GM19452 (cell line): Measurements from ENCODE around the gene AGR2.
"Not testable (repeated sequence)": the region's sequence is repeated elsewhere in the genome, so short reads cannot be mapped to it uniquely, and the experiment has no call there.

ENCODE experiments used
- ATAC-seq: cut with Tn5 transposase; IDR thresholded peaks from one replicate; pipeline ENCODE4 v1.9.1; 2021; ENCODE audit not compliant: unreplicated experiment

AGR2 gene

DNA sequence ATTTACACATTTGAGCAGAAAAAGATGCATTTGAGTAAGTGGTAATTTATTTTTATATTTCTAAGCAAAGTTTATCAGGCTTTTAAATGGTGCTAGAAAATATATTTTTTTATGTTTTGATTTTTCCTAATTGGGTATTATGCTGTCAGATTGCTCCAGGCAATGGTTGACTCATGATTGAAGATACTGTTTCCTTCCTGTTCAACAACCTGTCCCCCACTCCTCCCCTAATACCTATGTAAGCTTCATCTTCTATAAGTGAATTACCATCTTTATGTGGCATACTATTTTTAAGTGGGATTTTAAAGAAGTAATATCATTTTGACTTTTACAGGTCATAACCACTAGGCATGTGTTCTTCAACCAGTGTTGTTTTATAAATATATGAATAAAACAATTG, 29.8 kb downstream of the AGR2 start:
- ATAC-seq: no peak

DNA sequence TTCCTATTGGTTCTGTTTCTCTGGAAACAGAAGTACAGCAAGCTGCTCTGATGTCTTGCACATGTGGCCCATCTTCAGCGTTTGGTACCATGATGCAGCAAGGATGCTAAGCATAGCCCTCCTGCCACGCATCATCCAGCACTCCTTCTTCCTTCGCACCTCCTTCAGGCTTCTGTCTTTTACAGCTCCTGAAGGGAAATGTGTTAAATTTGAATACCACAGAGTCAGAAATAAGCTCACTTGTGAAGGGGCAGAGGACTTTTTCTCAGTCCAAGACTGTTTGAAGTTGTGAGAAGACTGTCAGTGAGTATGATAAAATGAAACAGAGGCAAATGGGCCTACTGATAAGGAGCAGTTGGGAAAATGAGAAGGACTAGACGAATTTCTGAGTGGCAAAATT, 30.5 kb downstream of the AGR2 start:
- no peak for ATAC-seq

DNA sequence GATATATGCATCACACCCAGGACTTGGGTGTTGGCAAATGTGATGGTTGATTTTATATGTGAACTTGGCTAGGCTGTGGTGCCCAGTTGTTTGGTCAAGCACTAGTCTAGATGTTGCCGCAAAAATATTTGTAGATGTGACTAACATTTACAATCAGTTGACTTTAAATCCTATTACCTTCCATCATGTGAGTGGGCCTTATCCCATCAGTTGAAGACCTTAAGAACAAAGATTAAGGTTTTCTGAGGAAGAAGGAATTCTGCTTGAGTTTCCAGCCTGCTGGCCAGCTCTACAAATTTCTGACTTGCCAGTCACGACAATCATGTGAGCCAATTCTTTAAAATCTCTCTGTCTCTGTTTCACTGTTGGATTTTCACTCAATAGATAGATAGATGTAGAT, 30.9 kb downstream of the AGR2 start:
- ATAC-seq: no peak

DNA sequence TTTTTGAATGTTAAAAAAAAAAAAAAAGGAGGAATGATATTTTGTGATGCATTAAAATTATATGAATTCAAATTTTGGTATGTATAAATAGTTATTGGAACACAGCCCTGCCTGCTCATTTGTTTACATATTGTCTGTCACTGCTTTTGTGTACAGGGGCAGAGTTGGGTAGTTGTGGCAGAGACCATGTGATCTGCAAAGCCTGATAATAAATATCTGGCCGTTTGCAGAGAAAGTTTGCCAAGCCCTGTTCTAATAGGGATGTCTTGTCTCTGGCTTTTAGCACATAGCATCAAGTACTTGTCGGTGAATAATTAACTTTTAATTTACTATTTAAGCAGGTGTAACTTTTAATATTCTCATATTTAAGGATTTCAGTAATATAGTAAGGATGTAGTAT, 31.5 kb downstream of the AGR2 start:
- no peak for ATAC-seq

DNA sequence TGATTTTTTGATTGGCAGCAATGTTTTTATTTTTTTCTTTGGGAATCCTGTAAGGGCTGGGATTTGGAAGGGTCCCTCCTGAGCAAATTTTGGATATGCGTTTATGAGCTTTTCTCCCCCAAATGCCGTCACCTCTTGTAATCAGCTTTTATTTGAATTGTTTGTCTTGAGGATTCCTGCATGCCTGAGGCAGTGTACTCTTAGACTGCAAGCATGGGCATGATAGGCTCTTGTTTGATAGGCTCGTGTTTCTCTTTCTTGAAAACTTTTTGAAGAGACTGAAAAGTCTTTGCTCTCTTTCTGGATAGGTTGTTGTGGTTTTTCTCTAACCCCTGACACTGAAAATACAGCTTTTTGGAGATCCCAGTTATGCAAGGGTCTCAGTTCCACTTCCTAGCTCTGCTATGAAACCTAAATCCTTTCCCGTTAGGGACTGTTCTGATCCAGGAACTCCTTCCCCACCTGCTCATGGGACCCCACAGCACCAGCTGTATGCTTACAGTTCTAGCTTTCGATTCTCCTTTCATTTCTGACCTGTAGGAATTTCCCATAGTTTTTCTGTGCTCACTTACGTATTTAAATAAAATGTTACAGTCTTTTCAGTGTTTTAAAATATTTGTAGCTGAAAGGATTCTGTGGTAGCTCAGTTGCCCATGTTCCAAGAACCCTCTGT, 34.0 kb downstream of the AGR2 start:
- no peak for ATAC-seq

DNA sequence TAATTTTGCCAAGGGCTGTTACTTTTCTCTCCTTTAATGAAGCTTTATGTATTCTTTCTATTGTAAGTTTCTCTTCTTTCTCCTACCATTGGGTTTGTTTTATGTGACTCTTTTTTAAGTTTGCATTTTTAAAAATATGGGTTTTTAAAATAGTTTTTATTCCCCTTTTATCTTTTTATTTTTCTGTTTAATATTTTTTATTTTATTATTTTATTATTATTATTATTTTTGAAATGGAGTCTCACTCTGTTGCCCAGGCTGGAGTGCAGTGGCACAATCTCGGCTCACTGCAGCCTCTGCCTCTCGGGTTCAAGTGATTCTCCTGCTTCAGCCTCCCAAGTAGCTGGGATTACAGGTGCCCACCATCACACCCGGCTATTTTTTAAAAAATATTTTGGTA, 34.8 kb downstream of the AGR2 start:
- not testable (repeated sequence) for ATAC-seq

DNA sequence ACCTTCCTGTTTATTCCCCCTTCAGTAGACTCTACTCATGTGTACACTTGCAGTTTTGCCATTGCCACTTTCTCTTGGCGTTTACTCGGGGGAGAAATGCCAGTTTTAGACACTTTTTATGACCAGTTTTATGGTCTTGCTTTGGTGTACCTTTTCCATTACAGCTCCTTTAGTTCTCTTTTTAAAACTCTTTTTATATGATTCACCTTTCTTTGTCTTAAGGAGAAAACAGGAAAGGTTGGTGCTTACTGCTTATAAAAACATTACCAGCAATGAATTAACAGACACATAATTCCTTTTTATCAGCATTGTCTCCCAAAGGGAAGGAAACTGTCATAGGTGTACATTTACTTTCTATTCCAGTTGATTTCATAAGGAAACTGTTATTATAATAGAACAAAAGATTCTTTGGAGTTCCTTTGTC, 39.4 kb downstream of the AGR2 start:
- ATAC-seq: no peak

DNA sequence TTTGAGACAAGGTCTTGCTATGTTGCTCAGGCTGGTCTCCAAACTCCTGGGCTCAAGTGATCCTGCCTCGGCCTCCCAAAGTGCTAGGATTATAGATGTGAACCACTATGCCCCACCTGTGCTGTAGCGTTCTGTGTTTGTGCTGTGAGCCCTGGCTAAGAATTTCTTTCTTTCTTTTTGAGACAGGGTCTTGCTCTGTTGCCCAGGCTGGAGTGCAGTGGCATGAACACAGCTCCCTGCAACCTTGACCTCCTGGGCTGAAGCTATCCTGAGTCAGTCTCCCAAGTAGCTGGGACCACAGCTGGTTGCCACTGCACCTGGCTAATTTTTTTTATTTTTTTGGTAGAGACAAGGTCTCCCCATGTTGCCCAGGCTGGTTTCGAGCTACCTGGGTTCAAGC, 39.9 kb downstream of the AGR2 start:
- no peak for ATAC-seq

DNA sequence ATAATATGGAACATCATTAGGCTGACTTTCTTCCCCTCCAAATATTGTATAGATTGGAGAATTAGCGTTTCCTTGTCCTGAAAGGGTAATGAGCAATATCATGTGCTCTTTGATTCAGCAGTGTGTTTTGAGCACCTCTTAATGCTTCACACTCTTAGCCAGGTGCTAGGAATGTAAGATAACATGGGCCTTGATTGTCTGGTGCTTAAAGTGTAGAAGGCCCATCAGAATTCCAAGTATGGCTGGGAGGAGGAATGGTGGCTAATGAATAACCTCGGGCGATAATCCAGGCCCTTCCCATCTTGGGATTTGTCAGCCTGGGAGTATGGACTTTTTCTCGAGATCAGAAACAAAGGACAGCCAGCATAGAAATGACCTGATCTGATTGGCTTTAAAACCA, 42.6 kb downstream of the AGR2 start:
- ATAC-seq: no peak

DNA sequence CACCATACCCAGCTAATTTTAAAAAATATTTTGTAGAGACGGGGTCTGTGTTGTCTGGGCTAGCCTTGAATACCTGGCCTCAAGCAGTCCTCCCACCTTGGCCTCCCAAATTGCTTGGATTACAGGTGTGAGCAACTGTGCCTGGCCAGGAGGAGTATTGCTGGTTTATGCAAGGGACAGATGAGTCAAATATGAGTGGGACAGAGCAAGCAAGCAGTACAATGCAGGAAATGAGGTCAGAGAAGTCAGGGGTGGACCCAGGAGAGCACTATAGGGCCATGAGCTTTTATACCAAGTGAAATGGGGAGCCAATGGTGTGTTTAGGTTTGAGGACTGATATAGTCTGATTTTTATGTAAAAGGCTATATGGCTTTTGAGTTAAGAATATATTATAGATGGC, 45.0 kb downstream of the AGR2 start:
- no peak for ATAC-seq

DNA sequence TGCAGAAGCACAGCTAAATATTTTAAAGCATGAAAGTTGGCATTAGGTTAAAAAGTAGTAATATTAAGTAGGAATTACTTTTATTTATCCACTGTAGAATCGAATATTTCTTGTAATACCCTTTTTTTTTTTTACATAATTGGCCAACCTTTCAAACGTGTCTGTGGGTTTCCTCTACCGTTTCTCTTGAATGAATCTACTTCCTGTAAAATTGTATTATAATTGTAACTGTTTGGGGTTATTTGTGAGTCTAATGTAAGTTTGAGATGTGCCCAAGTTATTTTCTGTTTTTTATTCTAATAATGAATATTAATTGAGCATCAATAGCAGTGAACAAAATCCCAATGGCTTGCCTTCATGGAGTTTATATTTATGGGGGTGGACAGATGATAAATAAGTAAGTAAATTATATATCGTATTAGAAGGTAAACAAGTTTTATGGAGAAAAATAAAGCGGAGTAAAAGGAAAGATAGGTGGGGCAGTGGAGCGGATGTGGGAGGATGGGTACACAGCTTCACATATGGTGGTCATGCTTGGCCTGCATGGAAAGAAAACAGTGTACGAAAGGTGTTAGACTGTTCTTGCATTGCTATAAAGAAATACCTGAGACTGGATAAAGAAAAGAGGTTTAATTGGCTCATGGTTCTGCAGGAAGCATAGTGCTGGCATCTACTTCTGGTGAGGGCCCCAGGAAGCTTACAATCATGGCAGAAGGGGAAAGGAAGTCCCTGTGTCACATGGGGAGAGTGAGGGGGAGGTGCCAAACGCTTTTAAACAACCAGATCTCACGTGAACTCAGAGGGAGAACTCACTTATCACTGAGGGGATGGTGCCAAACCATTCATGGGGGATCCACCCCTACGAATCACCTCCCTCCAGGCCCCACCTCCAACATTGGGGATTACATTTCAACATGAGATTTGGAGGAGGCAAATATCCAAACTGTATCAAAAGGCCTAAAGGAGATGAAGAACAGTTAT, 45.9 kb downstream of the AGR2 start:
- no peak for ATAC-seq

DNA sequence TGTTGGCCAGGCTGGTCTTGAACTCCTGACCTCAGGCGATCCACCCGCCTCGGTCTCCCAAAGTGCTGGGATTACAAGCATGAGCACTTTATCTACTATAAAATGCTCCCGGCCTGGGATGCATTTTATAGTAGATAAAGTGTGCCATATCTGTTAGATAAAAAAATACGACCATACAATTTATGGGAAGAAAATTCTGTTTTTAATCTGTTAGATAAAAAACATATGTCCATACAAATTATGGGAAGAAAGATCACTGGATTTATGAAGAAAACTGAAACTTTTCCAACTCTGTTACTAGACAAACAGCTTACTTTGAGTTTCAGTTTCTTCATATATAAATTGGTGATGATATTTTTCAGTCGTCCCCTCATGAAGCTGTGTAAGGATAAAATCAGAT, 46.8 kb downstream of the AGR2 start:
- ATAC-seq: no peak

DNA sequence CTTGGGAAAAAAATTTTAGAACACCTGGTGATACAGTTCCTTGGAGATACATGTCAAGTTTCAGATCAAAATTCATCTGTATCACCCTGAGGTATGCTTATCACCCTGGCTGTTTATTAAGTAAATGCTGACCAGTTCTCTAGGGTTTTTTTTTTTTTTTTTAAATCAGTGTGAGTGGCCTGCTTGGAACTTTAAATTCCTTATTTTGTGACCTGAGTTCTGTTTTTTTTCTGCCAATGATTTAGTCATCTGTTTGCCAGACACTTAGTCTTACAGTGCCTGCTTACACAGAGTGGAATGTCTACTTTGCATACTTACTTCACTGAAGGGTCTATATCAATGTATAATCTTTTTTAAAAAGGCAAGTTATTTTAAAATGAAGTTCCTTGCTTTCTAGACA, 49.4 kb downstream of the AGR2 start:
- no peak for ATAC-seq

DNA sequence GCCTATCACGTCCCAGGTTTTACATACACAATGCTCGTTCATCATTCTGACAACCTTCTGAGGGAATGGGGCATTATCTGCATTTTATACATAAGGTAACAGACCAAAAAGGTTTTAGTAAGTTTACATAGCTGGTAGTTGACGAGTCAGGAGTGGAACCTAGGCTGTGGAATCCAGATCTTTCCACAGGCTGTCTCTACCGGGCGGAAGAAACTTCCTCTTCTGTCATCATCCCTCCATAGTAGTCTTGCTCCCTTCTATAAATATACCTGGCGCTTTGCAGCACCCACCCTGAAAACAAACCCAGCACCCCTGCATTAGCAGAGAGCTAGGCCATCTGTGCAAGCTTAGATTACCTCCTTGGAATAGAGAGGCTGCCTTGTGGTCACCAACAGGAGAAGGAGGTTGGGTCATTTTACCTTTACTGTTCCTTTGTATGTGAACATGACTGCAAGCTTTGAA, 49.9 kb downstream of the AGR2 start:
- no peak for ATAC-seq

DNA sequence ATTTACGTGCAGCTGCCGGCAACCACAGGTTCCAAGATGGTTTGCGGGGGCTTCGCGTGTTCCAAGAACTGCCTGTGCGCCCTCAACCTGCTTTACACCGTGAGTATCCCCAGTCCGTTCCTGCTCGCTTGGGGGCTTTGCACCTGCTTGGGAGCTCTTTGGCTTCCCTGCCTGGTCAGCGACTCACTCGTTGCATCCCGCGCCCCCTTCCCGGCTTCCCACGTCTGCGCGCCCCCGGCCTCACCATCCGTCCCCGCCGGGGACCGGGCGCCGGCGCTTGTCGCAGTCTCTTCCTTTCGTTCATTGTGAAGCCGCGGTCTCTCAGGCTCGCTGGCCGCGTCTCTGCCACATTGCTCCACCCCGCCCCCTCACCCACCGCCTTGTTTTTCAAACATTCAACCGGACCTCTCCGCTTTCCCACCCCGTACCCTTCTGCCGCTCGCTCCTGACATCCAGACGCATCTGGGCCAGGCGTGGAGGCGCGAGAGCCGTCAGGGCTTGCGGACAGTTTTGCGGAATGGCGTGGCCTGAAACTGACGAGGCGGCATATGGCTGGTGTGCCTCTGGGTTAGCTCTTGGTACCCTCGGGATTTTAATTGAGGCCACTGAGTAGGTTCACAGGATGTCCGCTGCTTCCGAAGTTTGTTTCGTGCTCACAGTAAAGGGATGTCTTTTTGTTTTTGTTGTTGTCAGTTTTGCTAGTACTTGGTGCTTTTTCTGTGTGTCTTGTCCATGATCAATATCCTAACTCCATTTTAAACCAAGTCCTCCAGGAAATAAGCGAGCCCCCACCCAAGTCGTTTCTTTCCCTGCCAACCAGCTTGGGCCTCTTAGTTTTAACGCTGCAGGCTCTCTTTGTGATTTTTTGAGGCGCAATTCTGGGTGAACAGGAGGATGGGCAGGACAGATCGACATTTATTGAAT, 50.6 kb downstream of the AGR2 start:
- no peak for ATAC-seq

DNA sequence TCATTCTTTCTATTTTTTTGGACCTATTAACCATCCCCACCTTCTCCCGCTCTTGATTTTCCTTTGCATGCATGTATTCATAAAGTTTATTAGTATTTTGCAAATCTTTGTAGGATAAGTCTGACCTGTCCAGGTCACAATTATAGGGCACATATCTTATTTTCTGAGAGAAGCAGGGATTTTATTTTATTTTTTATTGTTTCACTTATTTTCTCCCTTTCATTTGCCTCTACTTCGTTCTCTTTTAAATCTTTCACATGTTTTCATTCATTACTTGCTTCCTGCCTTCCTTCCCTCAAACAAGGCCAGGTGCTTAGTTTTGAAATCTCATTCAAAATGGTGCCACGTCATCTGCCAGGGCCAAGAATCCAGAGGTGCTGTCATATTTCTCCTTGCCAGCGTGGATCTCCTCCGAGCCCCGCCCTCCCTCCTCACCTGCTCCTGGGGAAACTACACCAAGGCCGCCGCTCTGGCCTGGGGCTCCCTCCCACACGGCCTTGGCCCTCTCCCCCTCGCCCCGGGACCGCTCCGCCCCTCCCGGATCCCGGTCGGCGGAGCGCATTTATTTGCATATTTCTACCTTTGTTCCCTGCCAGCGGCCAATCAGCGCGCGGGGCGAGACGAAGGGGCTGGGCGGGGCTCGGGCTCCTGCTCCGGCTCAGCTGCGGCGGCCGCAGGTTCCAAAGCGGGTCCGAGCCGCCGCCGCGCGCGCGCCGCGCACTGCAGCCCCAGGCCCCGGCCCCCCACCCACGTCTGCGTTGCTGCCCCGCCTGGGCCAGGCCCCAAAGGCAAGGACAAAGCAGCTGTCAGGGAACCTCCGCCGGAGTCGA, 51.5 kb downstream of the AGR2 start, which contains the start of gene TSPAN13:
TSPAN13 (plus strand) TSS at position 654 of the 830 bp plus-strand sequence. CDS start 213 bp downstream, outside the sequence.
- ATAC-seq: peak; percentile 58

DNA sequence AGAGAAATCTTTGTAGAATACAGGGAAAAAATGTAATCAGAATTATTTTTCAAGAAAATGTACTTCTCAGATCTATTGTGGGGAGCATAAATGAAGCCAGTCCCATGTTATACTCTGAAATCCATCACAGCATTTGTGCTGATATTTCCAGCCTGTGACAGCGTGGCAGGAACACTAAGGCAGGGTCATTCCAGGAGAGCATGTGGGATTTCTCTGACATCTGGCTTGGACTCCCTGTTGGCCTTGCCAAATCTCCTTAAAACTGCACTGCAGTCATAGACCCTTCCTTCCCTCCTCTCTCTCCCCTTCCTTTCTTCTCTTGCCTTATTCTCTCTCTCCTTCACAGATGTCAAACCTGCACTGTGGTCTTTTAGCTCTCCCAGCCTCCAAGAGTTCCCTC, 57.7 kb downstream of the AGR2 start:
- ATAC-seq: no peak

DNA sequence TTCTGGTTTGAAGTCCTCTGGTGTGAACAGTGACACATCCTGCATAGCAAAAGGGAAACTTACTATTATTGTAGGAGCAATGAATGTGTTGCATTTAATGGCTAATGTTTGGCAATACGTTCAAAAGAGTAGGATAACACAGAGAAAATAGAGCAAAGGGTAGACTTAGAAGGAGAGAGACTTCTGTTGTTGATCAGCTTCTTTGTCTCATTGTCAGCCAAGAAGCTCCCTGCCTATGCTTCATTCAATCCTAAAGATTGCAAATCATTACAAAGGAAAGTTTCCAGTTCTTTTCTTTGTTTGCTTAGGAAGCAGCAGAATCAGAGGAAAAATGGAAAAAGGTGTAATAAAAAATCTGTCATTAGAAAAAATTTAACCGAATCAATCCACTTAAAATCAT, 59.2 kb downstream of the AGR2 start:
- no peak for ATAC-seq

DNA sequence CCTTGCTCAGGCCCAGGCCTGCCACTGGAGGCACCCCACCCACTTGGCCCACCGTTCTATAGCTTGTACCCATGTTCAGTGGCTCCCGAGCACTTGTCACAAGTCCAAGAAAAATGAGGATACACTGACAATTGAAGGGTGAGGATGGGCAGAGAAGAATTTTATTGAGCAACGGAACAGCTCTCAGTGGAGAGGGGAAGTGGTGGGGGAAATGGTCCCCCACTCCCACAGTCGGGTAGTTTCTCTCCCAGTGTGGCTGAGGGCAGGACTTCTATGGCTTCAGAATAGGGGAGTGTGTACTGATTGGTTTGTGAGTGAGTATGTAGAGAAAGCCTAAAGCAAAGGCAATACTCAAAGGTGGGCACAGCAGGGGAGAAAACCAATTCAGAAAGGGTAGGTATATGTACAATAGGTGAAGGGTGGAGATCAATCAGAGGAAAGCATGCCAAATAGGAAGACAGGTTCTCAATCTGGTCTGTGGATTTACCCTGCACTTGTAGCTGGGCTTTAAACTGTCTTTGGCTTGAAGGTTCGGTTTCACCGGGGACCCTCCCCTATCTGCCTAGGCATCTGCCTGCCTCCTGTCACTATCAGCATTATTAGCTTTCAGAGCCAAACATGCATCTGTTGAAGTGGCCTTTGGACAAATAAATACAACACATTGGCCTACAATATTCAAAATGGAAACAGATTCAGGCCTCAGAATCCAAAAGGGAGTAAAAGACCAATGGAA, 60.1 kb downstream of the AGR2 start:
- ATAC-seq: no peak
